ENCODE results near the gene CKAP5.

DNA sequence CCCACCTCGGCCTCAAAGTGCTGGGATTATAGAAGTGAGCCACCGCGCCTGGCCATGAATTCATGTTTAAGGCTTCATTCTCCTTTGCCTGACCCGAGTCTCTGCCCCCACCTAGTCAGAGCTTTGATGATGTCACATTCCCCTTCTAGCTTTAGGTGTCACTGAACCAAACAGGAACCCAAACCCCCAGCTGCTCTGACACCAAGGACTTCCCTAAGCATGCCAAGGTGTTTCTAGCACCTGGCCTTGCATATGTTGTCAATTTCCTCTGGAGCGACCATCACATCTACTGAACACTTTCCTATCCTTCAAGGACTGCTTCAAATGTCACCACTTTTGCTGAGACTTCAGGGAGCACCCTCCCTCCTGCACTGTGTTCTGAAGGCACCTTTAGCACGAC lies 124.8 kb downstream of the CKAP5 start:
- TF ChIP-seq, protein P1, sequence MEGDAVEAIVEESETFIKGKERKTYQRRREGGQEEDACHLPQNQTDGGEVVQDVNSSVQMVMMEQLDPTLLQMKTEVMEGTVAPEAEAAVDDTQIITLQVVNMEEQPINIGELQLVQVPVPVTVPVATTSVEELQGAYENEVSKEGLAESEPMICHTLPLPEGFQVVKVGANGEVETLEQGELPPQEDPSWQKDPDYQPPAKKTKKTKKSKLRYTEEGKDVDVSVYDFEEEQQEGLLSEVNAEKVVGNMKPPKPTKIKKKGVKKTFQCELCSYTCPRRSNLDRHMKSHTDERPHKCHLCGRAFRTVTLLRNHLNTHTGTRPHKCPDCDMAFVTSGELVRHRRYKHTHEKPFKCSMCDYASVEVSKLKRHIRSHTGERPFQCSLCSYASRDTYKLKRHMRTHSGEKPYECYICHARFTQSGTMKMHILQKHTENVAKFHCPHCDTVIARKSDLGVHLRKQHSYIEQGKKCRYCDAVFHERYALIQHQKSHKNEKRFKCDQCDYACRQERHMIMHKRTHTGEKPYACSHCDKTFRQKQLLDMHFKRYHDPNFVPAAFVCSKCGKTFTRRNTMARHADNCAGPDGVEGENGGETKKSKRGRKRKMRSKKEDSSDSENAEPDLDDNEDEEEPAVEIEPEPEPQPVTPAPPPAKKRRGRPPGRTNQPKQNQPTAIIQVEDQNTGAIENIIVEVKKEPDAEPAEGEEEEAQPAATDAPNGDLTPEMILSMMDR (IDR thresholded peaks at IDR 0.05): no peak
- TF ChIP-seq POLR2A (IDR thresholded peaks at IDR 0.05): no peak
